IMR-90 (cell line): ENCODE measurements around the gene USP7. TPM values are rescaled to one million over a fixed set of nuclear protein-coding genes. Genes with fewer than 3 reads are reported as not detected.

ENCODE experiments used
- ATAC-seq: fragments of 200-7000 bp; cut with Tn5 transposase; 2 replicates; pipeline ENCODE4 v1.9.1; 2020; ENCODE audit warnings: low read depth, mild to moderate bottlenecking, moderate library complexity
- BruUV-seq: library from RNA; stranded (reverse); fragments of 400-500 nt; replicated peaks from 2 replicates; lab custom pipeline; 2021; lab: Mats Ljungman, UMichigan
- CTCF ChIA-PET: fragments of 300-600 bp; formaldehyde crosslinking; extraction: SDS; loops from one replicate; lab custom pipeline; 2021; ENCODE audit warnings: antibody characterized with exemption; lab: Yijun Ruan, JAX
- POLR2A ChIA-PET: fragments of 300-600 bp; sonication (Branson Sonifier 250); formaldehyde crosslinking; loops from one replicate; lab custom pipeline; 2022; ENCODE audit warnings: antibody characterized with exemption; ENCODE audit not compliant: unreplicated experiment; lab: Charles Lee
- DNase-seq: peaks from one replicate; pipeline ENCODE4 v3.0.0; 2013
- H2AFZ ChIP-seq: replicated peaks from 2 replicates; pipeline ENCODE3; 2013; ENCODE audit warnings: low read length, mild to moderate bottlenecking; ENCODE audit not compliant: poor library complexity
- H2AK5ac ChIP-seq: 2 replicates; pipeline ENCODE4 v1.6.1; 2013; ENCODE audit warnings: low read depth, low read length, inconsistent platforms
- H2AK9ac ChIP-seq: replicated peaks from 2 replicates; pipeline ENCODE3; 2013; ENCODE audit warnings: mild to moderate bottlenecking, low read depth, low read length, moderate library complexity; ENCODE audit not compliant: poor library complexity
- H2BK120ac ChIP-seq: 2 replicates; pipeline ENCODE4 v1.6.1; 2013; ENCODE audit warnings: low read depth, low read length, inconsistent platforms
- H2BK15ac ChIP-seq: 3 replicates; pipeline ENCODE4 v1.6.1; 2013; ENCODE audit warnings: low read depth, low read length, inconsistent platforms
- H2BK20ac ChIP-seq: 2 replicates; pipeline ENCODE4 v1.6.1; 2013; ENCODE audit warnings: low read depth, mild to moderate bottlenecking, inconsistent platforms, low read length, moderate library complexity
- H2BK5ac ChIP-seq: 2 replicates; pipeline ENCODE4 v1.6.1; 2013; ENCODE audit warnings: mild to moderate bottlenecking, low read depth, low read length, inconsistent platforms; ENCODE audit not compliant: poor library complexity, severe bottlenecking
- H3K14ac ChIP-seq: replicated peaks from 2 replicates; pipeline ENCODE4 v1.6.1; 2013; ENCODE audit warnings: low read depth, low read length, inconsistent platforms
- H3K18ac ChIP-seq: 2 replicates; pipeline ENCODE4 v1.6.1; 2013; ENCODE audit warnings: low read depth, low read length, control low read depth
- H3K23ac ChIP-seq: 2 replicates; pipeline ENCODE4 v1.6.1; 2013; ENCODE audit warnings: low read depth, low read length, inconsistent platforms
- H3K27ac ChIP-seq: 2 replicates; pipeline ENCODE4 v1.5.1; 2013; ENCODE audit warnings: mild to moderate bottlenecking, control low read depth, low read length; ENCODE audit not compliant: insufficient read depth
- H3K27me3 ChIP-seq: 2 replicates; pipeline ENCODE4 v1.6.1; 2013; ENCODE audit warnings: low read length; ENCODE audit not compliant: control insufficient read depth, insufficient read depth
- H3K36me3 ChIP-seq: 2 replicates; pipeline ENCODE4 v1.6.1; 2013; ENCODE audit warnings: low read length, mixed read lengths; ENCODE audit not compliant: control insufficient read depth, insufficient read depth
- H3K4ac ChIP-seq: 2 replicates; pipeline ENCODE4 v1.6.1; 2013; ENCODE audit warnings: low read depth, low read length, inconsistent platforms
- H3K4me1 ChIP-seq: 2 replicates; pipeline ENCODE4 v1.6.1; 2013; ENCODE audit warnings: low read length, mixed read lengths; ENCODE audit not compliant: control insufficient read depth, insufficient read depth
- H3K4me2 ChIP-seq: 2 replicates; pipeline ENCODE4 v1.6.1; 2013; ENCODE audit warnings: low read depth, mild to moderate bottlenecking, control low read depth, low read length, moderate library complexity
- H3K4me3 ChIP-seq: 2 replicates; pipeline ENCODE4 v1.5.1; 2013; ENCODE audit warnings: low read depth, mild to moderate bottlenecking, control low read depth, low read length, moderate library complexity; ENCODE audit not compliant: insufficient read depth
- H3K56ac ChIP-seq: 2 replicates; pipeline ENCODE4 v1.6.1; 2013; ENCODE audit warnings: low read length, inconsistent platforms; ENCODE audit not compliant: insufficient read depth; ENCODE audit errors: extremely low read depth
- H3K79me1 ChIP-seq, 2 experiments: 2 replicates each; pipeline ENCODE4 v1.6.1; 2013; ENCODE audit warnings: low read length in 2 of 2, inconsistent platforms in 1 of 2, low read depth in 1 of 2
- H3K9ac ChIP-seq: 2 replicates; pipeline ENCODE4 v1.6.1; 2013; ENCODE audit warnings: low read depth, low read length, control low read depth
- H3K9me1 ChIP-seq: 2 replicates; pipeline ENCODE4 v1.6.1; 2013; ENCODE audit warnings: low read length, inconsistent platforms; ENCODE audit not compliant: insufficient read depth
- H3K9me3 ChIP-seq: 2 replicates; pipeline ENCODE4 v1.6.1; 2013; ENCODE audit warnings: low read length; ENCODE audit not compliant: control insufficient read depth, insufficient read depth
- H4K20me1 ChIP-seq: 2 replicates; pipeline ENCODE4 v1.6.1; 2013; ENCODE audit warnings: low read length, inconsistent platforms; ENCODE audit not compliant: insufficient read depth
- H4K5ac ChIP-seq: 2 replicates; pipeline ENCODE4 v1.6.1; 2013; ENCODE audit warnings: mild to moderate bottlenecking, low read depth, low read length, control low read depth
- H4K8ac ChIP-seq, 2 experiments: 2 replicates each; pipeline ENCODE4 v1.6.1; 2013; ENCODE audit warnings: low read depth in 2 of 2, low read length in 2 of 2, control low read depth in 1 of 2, inconsistent platforms in 1 of 2
- H4K91ac ChIP-seq: 2 replicates; pipeline ENCODE4 v1.6.1; 2013; ENCODE audit warnings: low read depth, low read length, inconsistent platforms; ENCODE audit not compliant: insufficient read depth
- BHLHE40 ChIP-seq: fragments of 150-350 bp; IDR thresholded peaks from 2 replicates; pipeline ENCODE4 v1.6.1; 2016; ENCODE audit warnings: mild to moderate bottlenecking, low read depth, low read length
- ELK1 ChIP-seq: fragments of 150-350 bp; IDR thresholded peaks from 2 replicates; pipeline ENCODE4 v1.6.1; 2016; ENCODE audit warnings: low read depth, mild to moderate bottlenecking, low read length, moderate library complexity, borderline replicate concordance
- NFE2L2 ChIP-seq: fragments of 150-350 bp; IDR thresholded peaks from 2 replicates; pipeline ENCODE4 v1.6.1; 2016; ENCODE audit warnings: low read depth, mild to moderate bottlenecking, low read length
- POLR2A ChIP-seq: IDR thresholded peaks from 2 replicates; pipeline ENCODE4 v1.6.1; 2012; ENCODE audit warnings: mild to moderate bottlenecking, low read depth, low read length
- RAD21 ChIP-seq: IDR thresholded peaks from 2 replicates; pipeline ENCODE4 v1.6.1; 2012; ENCODE audit warnings: low read length, improper control_type of control experiment
- USF2 ChIP-seq: fragments of 150-350 bp; IDR thresholded peaks from 2 replicates; pipeline ENCODE4 v1.6.1; 2017; ENCODE audit warnings: mild to moderate bottlenecking, antibody characterized with exemption, low read length, low read depth
- WGBS, 2 experiments: methylation state at CpG; one replicate each; pipeline versions ENCODE4 v1.1.5 to v1.1.7; 2013; ENCODE audit warnings: missing lambda C conversion rate in 2 of 2; ENCODE audit not compliant: insufficient read length in 1 of 2; ENCODE audit errors: extremely low coverage in 2 of 2; 5-methylcytosine and 5-hydroxymethylcytosine counted together
- dilution Hi-C: fragments of 300-500 bp; cut with HindIII; formaldehyde crosslinking; loops from one replicate; pipeline ENCODE4 v1.14.3; 2018; ENCODE audit warnings: low sequenced_read_pairs; ENCODE audit not compliant: unreplicated experiment
- in situ Hi-C: fragments of 300-500 bp; cut with MboI; formaldehyde crosslinking; loops from 3 replicates; pipeline ENCODE4 v1.14.3; 2019; ENCODE audit warnings: low sequenced_read_pairs, inconsistent platforms, mixed read lengths
- intact Hi-C: fragments of 100-400 bp; cut with micrococcal nuclease; formaldehyde crosslinking; loops from 2 replicates; pipeline ENCODE4 v1.10.0; 2022
- polyA plus RNA-seq, 3 experiments: library from polyadenylated mRNA; depleted of rRNA; stranded (reverse); fragments of >200 nt; gene quantifications; 2 replicates each; pipeline ENCODE4 v1.2.3, GENCODE V29; 2012; ENCODE audit warnings: low replicate concordance in 1 of 3
- total RNA-seq: library from RNA; depleted of rRNA; stranded (reverse); fragments of >200 nt; gene quantifications from 2 replicates; pipeline ENCODE4 v1.2.3, GENCODE V29; 2012

USP7 gene
- total and polyA plus RNA-seq, 2 of the 4 experiments (the other 2 are of a cell fraction), result 17.8 to 28.3 TPM

GRCh38 chr16:8910811-8911210, 52.9 kb downstream of the USP7 start:
- WGBS, 2 experiments, result 100% methylated on average over 1 of the region's 1 CpG; no CpG with 5 or more reads in 1 of the 2 experiments
- POLR2A ChIA-PET, result no interaction called here

More at GRCh38 chr16:8910811-8911210, 52.9 kb downstream of the USP7 start:
- dilution Hi-C loops (no loop called here), in situ Hi-C loops (no loop called here), intact Hi-C loops (loop anchor here (5.0 kb wide), 1 partner anchor 36 kb away; no protein-coding TSS in a partner anchor)
- no peak overlapping the region for H2AK9ac ChIP-seq
- H3K36me3 ChIP-seq, result peaks cover 54% of the 10 kb centered on the region
- DNase-seq (no peak), ATAC-seq (no peak)
- H3K9ac ChIP-seq, result no peak overlapping the region
- no peaks in the 10 kb centered on the region for H3K9me3 ChIP-seq
- TF ChIP-seq POLR2A, result no peak
- TF ChIP-seq NFE2L2, result no peak
- TF ChIP-seq ELK1, result no peak
- TF ChIP-seq RAD21, result no peak
- no peak for TF ChIP-seq USF2
- TF ChIP-seq BHLHE40, result no peak
- CTCF ChIA-PET, result interaction anchor here (0.9 to 1.2 kb wide), 2 partner anchors 10 to 26 kb away, joined by 4 read pairs; no protein-coding TSS in a partner anchor
- H3K23ac ChIP-seq, result no peak overlapping the region
- H2BK120ac ChIP-seq, result no peak overlapping the region
- H4K20me1 ChIP-seq, result peaks cover 18% of the 10 kb centered on the region
- H3K56ac ChIP-seq, result no peak overlapping the region
- H4K8ac ChIP-seq, result no peak overlapping the region
- no peak overlapping the region for H2BK5ac ChIP-seq
- H2BK20ac ChIP-seq, result no peak overlapping the region
- H2BK15ac ChIP-seq, result no peak overlapping the region
- H2AFZ ChIP-seq, result no peak overlapping the region
- H3K4me3 ChIP-seq, result no peak overlapping the region
- H3K4me2 ChIP-seq, result no peak overlapping the region
- no peaks in the 10 kb centered on the region for H3K4me1 ChIP-seq
- no peak overlapping the region for H3K14ac ChIP-seq
- no peak overlapping the region for H4K5ac ChIP-seq
- H4K91ac ChIP-seq, result no peak overlapping the region
- H3K4ac ChIP-seq, result no peak overlapping the region
- H3K79me1 ChIP-seq, result peaks cover 44 to 60% of the 10 kb centered on the region in 2 experiments; a peak in 3 of 4 replicates
- H3K18ac ChIP-seq, result no peak overlapping the region
- BruUV-seq, result no TSS peak
- H3K9me1 ChIP-seq, result peaks cover 4% of the 10 kb centered on the region; the same call in 1 of the 2 replicates
- no peak overlapping the region for H3K27ac ChIP-seq
- no peaks in the 10 kb centered on the region for H3K27me3 ChIP-seq
- H2AK5ac ChIP-seq, result no peak overlapping the region
